ENCODE results near the gene RSPH1.

RSPH1 gene

GRCh38 chr21:42531771-42532170, 35.7 kb upstream of the RSPH1 start:
- no peak for DNase-seq (ENCODE audit: low read depth)

DNA sequence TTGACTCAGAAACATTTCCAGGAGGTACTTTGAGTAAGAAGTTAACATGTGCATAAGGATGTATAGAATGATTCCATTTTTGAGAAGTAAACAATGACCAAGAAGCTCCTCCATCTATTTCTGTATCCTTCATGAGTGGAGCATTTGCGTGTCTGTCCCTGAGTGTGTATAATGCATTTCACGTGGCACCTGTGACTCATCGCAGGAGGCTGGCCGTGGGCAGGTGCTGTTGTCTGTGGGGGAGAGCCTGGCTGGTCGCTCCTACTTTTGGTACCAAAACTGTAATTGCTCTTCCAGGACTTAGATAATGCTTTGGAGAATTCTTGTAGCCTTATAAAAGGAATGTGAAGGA, 34.1 kb upstream of the RSPH1 start:
- no peak for DNase-seq (ENCODE audit: low read depth)

- no peak for DNase-seq (ENCODE audit: low read depth)
Observed at GRCh38 chr21:42527489-42528158, 31.6 kb upstream of the RSPH1 start.

DNA sequence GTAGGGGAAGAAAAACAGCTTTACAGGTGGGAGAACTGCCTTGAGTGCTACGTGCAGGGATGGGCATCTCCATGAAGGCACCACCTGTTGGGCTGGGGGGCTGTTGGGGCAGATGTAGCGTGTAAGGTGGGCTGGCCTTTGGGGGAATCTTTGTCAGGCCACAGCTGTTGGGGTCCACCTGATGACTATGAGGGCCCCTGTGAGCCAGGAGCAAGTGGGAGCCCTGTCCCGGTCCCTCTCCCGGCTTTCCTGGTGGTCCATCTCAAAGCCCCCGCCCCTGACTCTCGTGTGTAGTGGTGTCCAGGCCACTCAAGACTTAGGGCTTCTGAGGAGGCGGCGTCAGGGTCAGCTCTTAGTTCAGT, 31.1 kb upstream of the RSPH1 start:
- DNase-seq (ENCODE audit: low read depth), result no peak

DNA sequence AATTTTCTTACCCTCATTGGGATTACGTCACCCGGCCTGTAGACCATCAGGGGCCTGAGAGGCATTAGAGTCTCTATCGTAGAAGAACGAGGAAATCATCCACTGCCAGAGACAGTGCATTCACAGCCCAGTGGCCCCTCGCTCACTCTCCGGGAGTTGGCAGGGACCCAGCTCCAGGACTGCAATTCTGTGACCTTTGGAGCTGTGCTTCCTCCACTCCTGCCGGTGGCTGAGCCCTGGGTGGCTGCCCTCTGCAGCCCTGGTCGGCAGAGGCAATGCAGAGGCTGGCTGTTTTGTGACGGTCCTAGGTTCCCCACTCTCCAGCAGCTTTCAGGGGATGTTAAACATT, 30.3 kb upstream of the RSPH1 start:
- DNase-seq (ENCODE audit: low read depth), result no peak

- no peak for DNase-seq (ENCODE audit: low read depth)
Observed at GRCh38 chr21:42525676-42526378, 29.8 kb upstream of the RSPH1 start.

DNA sequence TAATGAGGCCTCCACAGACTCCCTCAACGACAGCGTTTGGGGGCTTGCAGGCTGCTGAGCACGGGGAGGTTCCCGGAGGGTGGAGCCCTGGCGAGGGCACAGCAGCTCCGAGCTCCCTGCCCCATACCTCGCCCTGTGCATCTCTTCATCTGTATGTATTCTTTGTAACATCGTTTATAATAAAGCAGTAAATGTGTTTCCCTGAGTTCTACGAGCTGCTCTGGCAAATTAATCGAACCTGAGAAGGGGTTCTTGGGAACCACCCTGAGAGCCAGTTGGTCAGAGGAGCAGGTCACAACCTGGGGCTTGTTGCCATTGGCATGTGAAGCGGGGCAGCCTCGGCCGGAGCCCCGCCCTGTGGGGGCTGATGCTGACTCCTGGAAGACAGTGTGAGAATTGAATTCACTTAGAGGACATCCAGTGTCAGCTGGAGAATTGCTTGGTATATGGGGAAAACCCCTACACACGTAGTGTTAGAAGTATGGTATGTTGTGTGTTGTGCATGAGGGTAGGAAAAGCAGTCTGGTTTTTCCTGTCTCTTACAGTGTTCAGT, 29.1 kb upstream of the RSPH1 start:
- no peak for DNase-seq (ENCODE audit: low read depth)

GRCh38 chr21:42524341-42525028, 28.5 kb upstream of the RSPH1 start:
- DNase-seq (ENCODE audit: low read depth), result no peak

DNA sequence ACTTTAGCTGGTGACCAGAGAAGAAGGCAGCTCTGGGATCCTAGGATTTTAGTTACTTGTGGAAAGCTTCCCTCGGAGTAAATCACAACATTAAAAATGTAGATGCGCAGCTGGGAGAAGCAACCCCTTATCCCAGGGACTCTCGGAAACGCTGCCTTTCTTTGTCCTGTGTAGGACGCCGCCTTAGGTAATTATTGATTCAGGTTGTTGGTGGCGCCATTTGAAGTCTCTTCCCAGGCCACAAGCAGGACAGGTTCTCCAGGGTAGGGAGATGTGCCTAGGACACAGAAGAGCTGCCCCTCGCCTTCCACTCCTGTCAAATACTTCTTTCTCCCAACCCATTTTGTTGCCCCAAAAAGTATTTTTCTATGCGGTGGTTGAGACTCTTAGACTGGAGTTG, 27.9 kb upstream of the RSPH1 start:
- DNase-seq (ENCODE audit: low read depth), result no peak

DNA sequence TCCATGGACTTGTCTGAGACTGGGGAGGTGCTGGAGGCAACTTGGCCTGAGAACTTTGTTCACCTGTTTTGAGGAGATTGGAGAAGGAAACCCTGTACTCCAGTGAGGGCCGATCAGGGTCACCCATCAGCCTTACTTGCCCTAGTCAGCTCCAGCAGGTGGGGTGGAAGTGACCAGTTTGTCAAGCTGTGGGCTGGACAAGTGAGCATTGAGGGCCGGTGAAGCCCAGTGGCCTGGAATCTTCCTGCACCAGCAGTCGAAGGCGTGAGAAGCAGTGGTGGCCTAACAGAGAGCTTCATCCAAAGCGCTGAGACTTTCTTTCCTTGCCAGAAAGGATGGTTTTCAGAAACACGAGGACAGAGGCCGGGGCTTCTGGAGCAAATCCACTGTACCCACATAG, 27.2 kb upstream of the RSPH1 start:
- DNase-seq (ENCODE audit: low read depth), result no peak

GRCh38 chr21:42522771-42523170, 26.7 kb upstream of the RSPH1 start:
- DNase-seq (ENCODE audit: low read depth), result no peak

GRCh38 chr21:42522271-42522670, 26.2 kb upstream of the RSPH1 start:
- DNase-seq (ENCODE audit: low read depth), result no peak

GRCh38 chr21:42521805-42522204, 25.8 kb upstream of the RSPH1 start:
- no peak for DNase-seq (ENCODE audit: low read depth)

GRCh38 chr21:42521384-42521783, 25.4 kb upstream of the RSPH1 start:
- no peak for DNase-seq (ENCODE audit: low read depth)

DNA sequence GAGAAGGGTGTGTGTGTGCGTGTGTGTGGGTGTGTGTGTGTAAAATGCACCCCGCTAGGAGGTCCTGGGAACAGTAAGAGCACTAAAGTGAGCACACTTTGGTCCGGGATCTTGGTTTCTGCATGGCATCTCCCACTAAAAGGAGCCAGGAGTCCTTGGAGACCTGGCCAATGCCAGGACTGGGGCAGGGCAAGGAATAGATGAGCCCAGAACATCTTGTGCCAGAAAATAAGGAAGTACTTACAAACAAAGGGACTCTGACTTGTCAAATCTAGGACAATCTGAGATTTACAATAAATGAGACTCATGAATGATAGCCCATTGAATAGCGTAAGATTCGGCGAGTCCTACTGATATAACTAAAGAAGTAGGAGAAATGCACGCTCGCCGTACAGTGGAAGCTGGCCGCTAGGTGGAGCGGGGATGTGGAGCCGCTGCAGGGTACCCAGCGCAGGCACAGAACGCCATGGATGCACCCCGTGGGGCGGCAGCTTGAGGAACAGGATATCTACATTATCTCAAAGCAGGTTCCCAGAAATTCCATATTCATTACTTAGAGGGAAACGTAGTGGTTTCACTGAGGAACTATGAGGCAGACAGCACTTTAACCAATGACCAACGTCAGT, 24.7 kb upstream of the RSPH1 start:
- no peak for DNase-seq (ENCODE audit: low read depth)

DNA sequence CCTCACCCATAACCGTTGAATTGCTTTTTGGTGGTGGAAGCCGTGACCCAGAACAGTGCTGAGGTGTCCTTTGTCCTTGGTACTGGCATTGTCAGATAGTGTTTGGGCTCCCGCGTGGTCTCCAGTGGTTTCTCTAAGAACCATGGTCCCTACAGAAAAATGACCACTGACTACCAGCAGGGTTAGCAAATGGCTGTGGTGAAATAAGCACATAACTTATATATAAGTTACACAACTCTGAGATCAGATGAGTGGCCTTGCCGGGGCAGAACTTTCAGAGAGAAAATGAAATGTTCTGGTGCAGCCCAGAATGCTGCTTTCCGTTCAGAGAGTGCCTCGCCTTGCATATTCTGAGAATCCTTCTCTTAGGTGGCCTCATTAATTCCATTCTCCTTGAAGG, 22.6 kb upstream of the RSPH1 start:
- DNase-seq (ENCODE audit: low read depth), result no peak

DNA sequence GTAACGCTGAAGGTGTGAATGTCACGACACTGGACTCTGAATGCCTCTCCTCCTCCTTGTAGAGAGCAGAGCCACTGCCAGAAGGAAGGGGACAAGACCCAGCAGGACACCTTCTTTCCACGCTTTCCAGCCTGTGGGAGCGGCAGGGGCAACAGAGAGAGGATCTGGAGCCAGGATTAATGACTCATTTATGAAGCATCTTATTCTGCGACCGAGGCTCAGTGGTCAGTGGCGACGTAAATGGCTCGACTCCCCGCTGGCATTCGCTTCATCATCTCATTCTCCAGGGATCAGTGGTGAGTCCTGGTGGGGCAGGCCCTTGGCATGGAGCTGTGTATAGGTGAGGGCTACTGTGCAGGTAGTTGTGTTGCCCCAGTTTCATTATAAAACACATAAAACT, 22.2 kb upstream of the RSPH1 start:
- no peak for DNase-seq (ENCODE audit: low read depth)

GRCh38 chr21:42515708-42516502, 19.9 kb upstream of the RSPH1 start:
- DNase-seq (ENCODE audit: low read depth), result no peak

DNA sequence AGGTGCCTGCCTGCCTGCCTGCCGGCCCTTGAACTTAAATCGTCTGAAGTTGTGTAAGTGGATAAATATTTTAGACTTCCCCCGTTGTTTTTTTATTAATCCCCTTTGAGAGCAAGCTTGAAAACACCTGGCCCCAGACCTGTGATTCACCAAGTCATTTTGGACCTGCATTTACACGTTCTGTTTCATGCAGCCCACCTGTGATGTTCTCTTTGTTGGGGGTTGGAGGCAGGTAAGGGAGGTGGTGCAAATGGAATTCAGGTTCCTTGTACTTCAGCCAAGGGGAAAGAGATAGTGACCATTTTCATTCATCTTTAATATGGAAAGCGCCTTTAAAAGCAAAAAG, 18.8 kb upstream of the RSPH1 start:
- no peak for DNase-seq (ENCODE audit: low read depth)

GRCh38 chr21:42513985-42514882, 18.2 kb upstream of the RSPH1 start:
- DNase-seq (ENCODE audit: low read depth), result no peak

All from HS-5 (cell line).